ENCODE results near the gene HDAC10.

Gene HDAC10

DNA sequence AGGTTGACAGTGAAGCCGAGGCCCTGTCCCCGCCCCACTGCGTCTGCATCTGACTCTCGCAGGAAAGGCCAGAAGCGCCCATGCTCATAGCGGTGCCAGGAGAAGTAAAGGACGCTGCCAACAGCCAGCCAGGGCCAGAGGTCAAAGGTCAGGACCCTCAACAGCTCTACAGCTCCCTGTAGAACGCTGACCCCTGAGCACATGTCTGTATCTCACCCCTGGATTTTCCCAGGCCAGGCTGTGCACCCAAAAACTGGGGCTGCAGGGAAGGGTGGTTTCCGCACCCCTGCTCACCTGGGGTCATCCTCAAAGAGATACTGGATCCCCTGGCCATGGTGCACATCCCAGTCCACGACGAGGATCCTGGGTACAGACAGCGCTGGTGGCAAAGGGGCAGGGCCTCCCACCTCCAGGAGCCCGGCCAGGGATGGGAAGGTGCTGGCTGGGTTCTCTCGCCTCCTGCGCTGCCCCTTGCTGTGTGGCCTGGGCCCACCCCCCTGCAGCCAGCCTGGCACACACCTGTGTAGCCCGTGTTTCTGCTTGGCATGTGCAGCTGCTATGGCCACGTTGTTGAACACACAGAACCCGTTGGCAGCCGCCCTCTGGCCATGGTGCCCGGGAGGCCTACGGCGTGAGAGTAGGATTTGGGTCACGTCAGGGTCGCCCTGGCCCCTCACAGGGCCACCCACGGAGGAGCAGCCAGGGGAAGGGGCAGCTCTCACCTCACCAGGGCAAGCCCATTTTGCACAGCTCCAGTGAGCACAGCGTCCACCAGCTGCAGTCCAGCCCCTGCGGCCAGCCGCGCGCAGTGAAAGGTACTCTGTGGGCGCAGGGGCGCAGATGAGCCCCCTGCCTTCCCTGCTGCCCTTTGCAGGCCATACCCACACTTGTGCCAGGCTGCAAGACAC lies 1.5 kb downstream of the HDAC10 start:
- Histone ChIP-seq H3K27me3 (ENCODE audit: low read depth, low read length) (no peaks in the 10 kb centered on the region), H2AFZ (ENCODE audit: low read depth, low read length) (no peak overlapping the region), H3K9me3 (ENCODE audit: insufficient read depth, low read length) (no peaks in the 10 kb centered on the region), H3K4me3 (ENCODE audit: low read length) (peak overlapping the region; percentile 98; the same call in 1 of the 2 replicates), H3K79me2 (ENCODE audit: low read length) (peaks cover 12% of the 10 kb centered on the region), H3K36me3 (replicated peaks; ENCODE audit: low read depth, low read length) (no peaks in the 10 kb centered on the region), H3K27ac (ENCODE audit: low read length) (no peak overlapping the region), H3K4me1 (ENCODE audit: low read length) (peaks cover 20% of the 10 kb centered on the region; the same call in 1 of the 2 replicates), H4K20me1 (ENCODE audit: insufficient read depth, low read length) (no peaks in the 10 kb centered on the region), H3K9ac (ENCODE audit: low read length) (no peak overlapping the region), H3K4me2 (ENCODE audit: low read length) (peak overlapping the region; percentile 79)
- TF ChIP-seq, protein P1, sequence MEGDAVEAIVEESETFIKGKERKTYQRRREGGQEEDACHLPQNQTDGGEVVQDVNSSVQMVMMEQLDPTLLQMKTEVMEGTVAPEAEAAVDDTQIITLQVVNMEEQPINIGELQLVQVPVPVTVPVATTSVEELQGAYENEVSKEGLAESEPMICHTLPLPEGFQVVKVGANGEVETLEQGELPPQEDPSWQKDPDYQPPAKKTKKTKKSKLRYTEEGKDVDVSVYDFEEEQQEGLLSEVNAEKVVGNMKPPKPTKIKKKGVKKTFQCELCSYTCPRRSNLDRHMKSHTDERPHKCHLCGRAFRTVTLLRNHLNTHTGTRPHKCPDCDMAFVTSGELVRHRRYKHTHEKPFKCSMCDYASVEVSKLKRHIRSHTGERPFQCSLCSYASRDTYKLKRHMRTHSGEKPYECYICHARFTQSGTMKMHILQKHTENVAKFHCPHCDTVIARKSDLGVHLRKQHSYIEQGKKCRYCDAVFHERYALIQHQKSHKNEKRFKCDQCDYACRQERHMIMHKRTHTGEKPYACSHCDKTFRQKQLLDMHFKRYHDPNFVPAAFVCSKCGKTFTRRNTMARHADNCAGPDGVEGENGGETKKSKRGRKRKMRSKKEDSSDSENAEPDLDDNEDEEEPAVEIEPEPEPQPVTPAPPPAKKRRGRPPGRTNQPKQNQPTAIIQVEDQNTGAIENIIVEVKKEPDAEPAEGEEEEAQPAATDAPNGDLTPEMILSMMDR (IDR thresholded peaks at IDR 0.05; ENCODE audit: low read depth, low read length) = no peak
- no peak for TF ChIP-seq EZH2phosphoT487 (IDR thresholded peaks at IDR 0.05; ENCODE audit: low read depth)

DNA sequence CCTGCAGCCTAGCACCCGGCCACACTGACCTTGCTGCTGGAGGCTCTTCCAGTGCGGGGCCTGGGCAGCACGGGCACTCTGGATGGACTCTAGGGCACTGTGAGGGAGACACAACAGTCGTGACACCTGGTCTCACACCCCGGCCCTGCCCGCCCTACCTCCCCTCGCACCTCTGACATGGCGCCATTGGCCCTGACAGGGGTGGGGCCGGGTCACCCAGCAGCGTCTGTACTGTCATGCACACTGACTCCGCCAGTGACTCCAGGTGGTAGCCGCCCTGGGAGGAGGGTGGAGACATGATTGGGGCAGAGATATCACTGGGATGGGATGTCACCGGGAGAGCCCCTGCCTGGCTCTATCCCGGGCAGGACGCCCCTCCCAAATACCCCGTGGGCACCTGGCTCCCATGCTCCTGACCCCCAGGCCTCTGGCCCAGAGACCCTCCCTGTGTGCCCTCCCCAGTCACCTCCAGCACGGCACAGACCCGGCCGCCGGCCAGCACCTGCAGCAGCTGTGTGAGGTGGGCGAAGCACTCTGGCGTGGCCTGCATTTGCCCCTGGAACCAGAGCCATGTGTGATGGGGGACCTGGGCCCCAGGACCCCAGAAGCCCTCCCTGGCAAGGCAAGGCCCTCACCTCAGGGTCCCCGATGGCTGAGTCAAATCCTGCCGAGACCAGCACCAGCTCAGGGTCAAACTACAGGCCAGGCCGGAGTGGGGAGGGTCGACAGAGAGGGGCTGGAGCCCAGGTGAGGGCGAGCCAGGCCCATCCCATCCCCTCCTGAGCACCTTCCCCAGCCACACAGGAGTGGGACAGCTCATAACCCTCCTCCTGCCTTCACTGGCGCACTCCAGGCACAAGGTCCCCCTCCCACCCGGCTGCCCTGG lies 2.6 kb downstream of the HDAC10 start:
- Histone ChIP-seq H3K9ac (ENCODE audit: low read length) (no peak overlapping the region), H3K9me3 (ENCODE audit: insufficient read depth, low read length) (no peaks in the 10 kb centered on the region), H3K79me2 (ENCODE audit: low read length) (peaks cover 23% of the 10 kb centered on the region), H3K36me3 (replicated peaks; ENCODE audit: low read depth, low read length) (no peaks in the 10 kb centered on the region), H3K4me3 (ENCODE audit: low read length) (no peak overlapping the region), H3K27me3 (ENCODE audit: low read depth, low read length) (no peaks in the 10 kb centered on the region), H3K27ac (ENCODE audit: low read length) (no peak overlapping the region), H2AFZ (ENCODE audit: low read depth, low read length) (no peak overlapping the region), H3K4me1 (ENCODE audit: low read length) (peaks cover 20% of the 10 kb centered on the region; the same call in 1 of the 2 replicates), H4K20me1 (ENCODE audit: insufficient read depth, low read length) (no peaks in the 10 kb centered on the region), H3K4me2 (ENCODE audit: low read length) (peak overlapping the region; percentile 17; the same call in 1 of the 2 replicates)
- no peak for TF ChIP-seq EZH2phosphoT487 (IDR thresholded peaks at IDR 0.05; ENCODE audit: low read depth)
- TF ChIP-seq, protein P1 (IDR thresholded peaks at IDR 0.05; ENCODE audit: low read depth, low read length) = no peak

DNA sequence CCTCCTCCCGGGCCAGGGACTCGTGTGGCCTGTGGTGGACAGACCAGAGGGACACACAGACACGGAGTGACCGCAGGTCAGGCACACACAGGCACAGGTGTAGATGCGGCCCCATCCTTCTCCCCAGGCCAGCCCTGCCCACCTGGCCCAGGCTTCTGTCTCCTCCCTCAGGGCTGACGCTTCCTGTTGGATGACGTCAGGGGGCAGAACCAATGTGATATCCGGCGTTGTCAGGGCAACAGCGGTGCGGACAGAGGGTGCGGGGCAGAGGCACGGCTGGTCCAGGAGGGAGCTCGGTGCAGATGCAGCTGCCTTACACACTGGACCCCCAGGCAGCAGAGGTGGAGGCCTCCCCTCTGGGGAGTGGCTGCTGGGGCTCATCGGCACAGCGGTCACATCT lies 3.3 kb downstream of the HDAC10 start:
- Histone ChIP-seq H3K27me3 (ENCODE audit: low read depth, low read length) (no peaks in the 10 kb centered on the region), H3K9me3 (ENCODE audit: insufficient read depth, low read length) (no peaks in the 10 kb centered on the region), H3K27ac (ENCODE audit: low read length) (no peak overlapping the region), H3K36me3 (replicated peaks; ENCODE audit: low read depth, low read length) (no peaks in the 10 kb centered on the region), H3K4me2 (ENCODE audit: low read length) (peak overlapping the region; percentile 17; the same call in 1 of the 2 replicates), H3K4me3 (ENCODE audit: low read length) (no peak overlapping the region), H3K9ac (ENCODE audit: low read length) (no peak overlapping the region), H3K4me1 (ENCODE audit: low read length) (peaks cover 20% of the 10 kb centered on the region), H4K20me1 (ENCODE audit: insufficient read depth, low read length) (no peaks in the 10 kb centered on the region), H2AFZ (ENCODE audit: low read depth, low read length) (no peak overlapping the region), H3K79me2 (ENCODE audit: low read length) (peaks cover 30% of the 10 kb centered on the region)
- no peak for TF ChIP-seq EZH2phosphoT487 (IDR thresholded peaks at IDR 0.05; ENCODE audit: low read depth)
- TF ChIP-seq, protein P1 (IDR thresholded peaks at IDR 0.05; ENCODE audit: low read depth, low read length) = no peak

Measured in OCI-LY3 (cell line).